Fibroblast of mammary gland (primary cell): ENCODE measurements around the gene SPATS2.
"Not testable (repeated sequence)": the region's sequence is repeated elsewhere in the genome, so short reads cannot be mapped to it uniquely, and the experiment has no call there.

Experiments used
- DNase-seq: peaks from one replicate; pipeline ENCODE4 v3.0.0-alpha.2; 2010; ENCODE audit warnings: low read depth
- H3K4me3 ChIP-seq: 2 replicates; pipeline ENCODE4 v1.5.1; 2011; ENCODE audit warnings: low read depth, mild to moderate bottlenecking, low read length, moderate library complexity; ENCODE audit not compliant: control insufficient read depth
- CTCF ChIP-seq: conservative IDR thresholded peaks from 2 replicates; pipeline ENCODE4 v1.5.1; 2011; ENCODE audit warnings: low read depth, low read length, inconsistent platforms; ENCODE audit not compliant: control insufficient read depth, insufficient read depth

The SPATS2 gene

GRCh38 chr12:49533331-49533730, 166.1 kb downstream of the SPATS2 start:
- no peak overlapping the region for H3K4me3 ChIP-seq
- no peak for DNase-seq
- no peak for TF ChIP-seq CTCF

- not testable (repeated sequence) for H3K4me3 ChIP-seq, DNase-seq
These were observed 166.9 kb downstream of the SPATS2 start for GRCh38 chr12:49534122-49534521.

GRCh38 chr12:49534731-49535278, 167.5 kb downstream of the SPATS2 start:
- no peak for DNase-seq
- TF ChIP-seq CTCF: no peak

GRCh38 chr12:49535921-49536525, 168.8 kb downstream of the SPATS2 start:
- no peak for TF ChIP-seq CTCF
- H3K4me3 ChIP-seq: no peak overlapping the region
- no peak for DNase-seq

More at GRCh38 chr12:49534731-49535278, 167.5 kb downstream of the SPATS2 start:
- H3K4me3 ChIP-seq: no peak overlapping the region

GRCh38 chr12:49536526-49537071, 169.3 kb downstream of the SPATS2 start:
- H3K4me3 ChIP-seq: no peak overlapping the region
- no peak for TF ChIP-seq CTCF
- no peak for DNase-seq

GRCh38 chr12:49537231-49537751, 170.0 kb downstream of the SPATS2 start:
- no peak for DNase-seq
- no peak overlapping the region for H3K4me3 ChIP-seq
- TF ChIP-seq CTCF: no peak

GRCh38 chr12:49537752-49538509, 170.7 kb downstream of the SPATS2 start:
- peak; percentile 0 for TF ChIP-seq CTCF
- peak overlapping the region; percentile 21 for H3K4me3 ChIP-seq
- DNase-seq: no peak
